RWPE2 (cell line): ENCODE measurements around the gene CRYBB3.

ENCODE experiments used
- ATAC-seq: fragments of 200-7000 bp; cut with Tn5 transposase; 3 replicates; pipeline ENCODE4 v1.9.1; 2021; ENCODE audit warnings: low read depth
- DNase-seq: peaks from one replicate; pipeline ENCODE4 v3.0.0-alpha.2; 2020; ENCODE audit warnings: low spot score
- H3K27ac ChIP-seq: fragments of 450-650 bp; 2 replicates; pipeline ENCODE4 v1.5.1; 2017; ENCODE audit warnings: mild to moderate bottlenecking; ENCODE audit not compliant: poor library complexity, severe bottlenecking
- H3K27me3 ChIP-seq: fragments of 250-450 bp; sonication (Bioruptor Pico); 2 replicates; pipeline ENCODE4 v1.5.1; 2021; ENCODE audit warnings: mild to moderate bottlenecking, moderate library complexity; ENCODE audit not compliant: insufficient read depth, poor library complexity, severe bottlenecking
- H3K36me3 ChIP-seq: fragments of 250-450 bp; sonication (Bioruptor Pico); 2 replicates; pipeline ENCODE4 v1.5.1; 2020; ENCODE audit warnings: low read depth, mild to moderate bottlenecking, moderate library complexity
- H3K4me1 ChIP-seq: fragments of 250-450 bp; sonication (Bioruptor Pico); 2 replicates; pipeline ENCODE4 v1.5.1; 2021; ENCODE audit warnings: mild to moderate bottlenecking, moderate library complexity; ENCODE audit not compliant: insufficient read depth, poor library complexity, severe bottlenecking
- H3K4me3 ChIP-seq: fragments of 250-450 bp; sonication (Bioruptor Pico); 2 replicates; pipeline ENCODE4 v1.5.1; 2021; ENCODE audit warnings: mild to moderate bottlenecking, moderate library complexity; ENCODE audit not compliant: severe bottlenecking
- H3K9me3 ChIP-seq: fragments of 250-450 bp; sonication (Bioruptor Pico); 2 replicates; pipeline ENCODE4 v1.5.1; 2021; ENCODE audit warnings: mild to moderate bottlenecking, moderate library complexity; ENCODE audit not compliant: severe bottlenecking
- CTCF ChIP-seq: fragments of 450-650 bp; IDR thresholded peaks from one replicate; pipeline ENCODE4 v1.5.1; 2017; ENCODE audit warnings: mild to moderate bottlenecking, moderate library complexity; ENCODE audit not compliant: poor library complexity, severe bottlenecking

Gene CRYBB3

GRCh38 chr22:25186140-25186539 lies 13.5 kb upstream of the CRYBB3 start:
- Histone ChIP-seq H3K9me3 (no peaks in the 10 kb centered on the region), H3K4me3 (no peak overlapping the region), H3K4me1 (no peaks in the 10 kb centered on the region), H3K36me3 (peaks cover 65% of the 10 kb centered on the region), H3K27ac (no peak overlapping the region), H3K27me3 (no peaks in the 10 kb centered on the region)
- no peak for TF ChIP-seq CTCF
- ATAC-seq = no peak
- DNase-seq = no peak

DNA sequence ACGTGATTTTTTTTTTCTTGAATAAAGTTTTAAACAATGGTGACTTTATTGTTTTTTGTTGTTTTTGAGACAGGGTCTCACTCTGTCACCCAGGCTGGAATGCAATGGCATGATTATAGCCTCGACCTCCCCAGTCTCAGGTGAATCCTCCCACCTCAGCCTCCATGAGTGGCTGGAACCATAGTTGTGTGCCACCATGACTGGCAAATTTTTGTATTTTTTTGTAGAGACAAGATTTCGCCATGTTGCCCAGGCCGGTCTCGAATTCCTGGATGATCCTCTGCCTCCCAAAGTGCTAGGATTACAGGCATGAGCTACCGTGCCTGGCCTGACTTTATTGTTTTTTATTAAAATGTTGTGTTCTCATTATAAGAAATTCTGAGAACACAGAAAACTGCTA lies 12.2 kb upstream of the CRYBB3 start:
- Histone ChIP-seq H3K4me1 (no peaks in the 10 kb centered on the region), H3K9me3 (no peaks in the 10 kb centered on the region), H3K36me3 (peaks cover 69% of the 10 kb centered on the region), H3K27me3 (no peaks in the 10 kb centered on the region), H3K4me3 (no peak overlapping the region), H3K27ac (no peak overlapping the region)
- ATAC-seq = no peak
- TF ChIP-seq CTCF = no peak
- no peak for DNase-seq

GRCh38 chr22:25192406-25192805 lies 7.3 kb upstream of the CRYBB3 start:
- H3K4me3 ChIP-seq = no peak overlapping the region
- H3K27ac ChIP-seq = no peak overlapping the region
- no peaks in the 10 kb centered on the region for H3K9me3 ChIP-seq
- no peak for DNase-seq
- H3K27me3 ChIP-seq = no peaks in the 10 kb centered on the region
- peaks cover 72% of the 10 kb centered on the region for H3K36me3 ChIP-seq
- no peaks in the 10 kb centered on the region for H3K4me1 ChIP-seq
- no peak for ATAC-seq
- TF ChIP-seq CTCF = no peak

- TF ChIP-seq CTCF = no peak
- Histone ChIP-seq H3K27me3 (no peaks in the 10 kb centered on the region), H3K36me3 (peaks cover 67% of the 10 kb centered on the region), H3K4me1 (no peaks in the 10 kb centered on the region), H3K27ac (no peak overlapping the region), H3K9me3 (no peaks in the 10 kb centered on the region), H3K4me3 (no peak overlapping the region)
- DNase-seq = no peak
- ATAC-seq = no peak
These were observed 6.5 kb upstream of the CRYBB3 start for GRCh38 chr22:25193130-25193529.

DNA sequence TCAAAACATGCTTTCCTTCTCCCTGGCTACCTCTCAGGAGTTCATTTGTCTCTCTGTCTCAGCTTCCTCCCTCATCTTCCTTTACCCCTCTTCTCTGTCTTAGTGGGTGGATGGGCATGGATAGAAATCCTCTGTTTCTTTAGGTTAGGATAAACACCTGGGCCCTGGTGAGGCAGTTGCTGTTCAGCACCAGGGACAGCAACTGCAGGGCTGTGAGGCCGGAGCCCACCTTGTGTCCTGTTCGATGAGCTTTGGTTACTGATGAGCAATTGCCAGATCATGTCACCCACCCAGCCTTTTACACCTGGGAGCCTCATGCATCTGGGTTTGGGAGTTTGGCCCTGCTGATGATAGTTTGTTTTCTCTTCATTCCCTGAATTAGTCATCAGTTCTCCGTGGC lies 6.1 kb upstream of the CRYBB3 start:
- no peak for DNase-seq
- Histone ChIP-seq H3K4me3 (no peak overlapping the region), H3K27ac (no peak overlapping the region), H3K9me3 (no peaks in the 10 kb centered on the region), H3K36me3 (peaks cover 63% of the 10 kb centered on the region), H3K4me1 (no peaks in the 10 kb centered on the region), H3K27me3 (no peaks in the 10 kb centered on the region)
- TF ChIP-seq CTCF = no peak
- ATAC-seq = no peak
